Common myeloid progenitor, CD34-positive (primary cell): Measurements from ENCODE around the gene KLHL18.

ENCODE experiments used
- CTCF ChIA-PET: fragments of 350-600 bp; sonication (Branson Sonifier 250); formaldehyde crosslinking; loops from one replicate; lab custom pipeline; 2021; ENCODE audit warnings: antibody characterized with exemption; lab: Charles Lee
- POLR2A ChIA-PET: fragments of 350-600 bp; sonication (Branson Sonifier 250); formaldehyde crosslinking; loops from one replicate; lab custom pipeline; 2021; ENCODE audit warnings: antibody characterized with exemption; lab: Charles Lee
- DNase-seq, 3 donors: peaks; one replicate each; pipeline versions ENCODE4 v3.0.0 to v3.0.0-alpha.2; 2013
- H3K27ac ChIP-seq, 2 experiments: 1 replicate in 1 of 2; 2 replicates in 1 of 2; pipeline ENCODE4 v1.7.0; 2013; ENCODE audit warnings: inconsistent platforms in 2 of 2, low read length in 2 of 2, mild to moderate bottlenecking in 2 of 2, low read depth in 1 of 2, moderate library complexity in 1 of 2; ENCODE audit not compliant: severe bottlenecking in 2 of 2, insufficient read depth in 1 of 2, poor library complexity in 1 of 2
- H3K27me3 ChIP-seq, 5 experiments: replicated peaks in 2 of 5; 1 replicate in 3 of 5; 2 replicates in 2 of 5; pipeline versions ENCODE4 v1.6.1 to v1.7.0; 2013; ENCODE audit warnings: low read length in 4 of 5, mild to moderate bottlenecking in 2 of 5, moderate library complexity in 2 of 5, inconsistent platforms in 1 of 5; ENCODE audit not compliant: insufficient read depth in 5 of 5, control insufficient read depth in 4 of 5
- H3K36me3 ChIP-seq, 4 experiments: 1 replicate in 2 of 4; 2 replicates in 2 of 4; pipeline versions ENCODE4 v1.6.1 to v1.7.0; 2013; ENCODE audit warnings: low read length in 3 of 4, control low read depth in 1 of 4, mild to moderate bottlenecking in 1 of 4; ENCODE audit not compliant: control insufficient read depth in 4 of 4, insufficient read depth in 4 of 4
- H3K4me1 ChIP-seq, 4 experiments: 1 replicate in 3 of 4; 2 replicates in 1 of 4; pipeline versions ENCODE4 v1.6.1 to v1.7.1; 2013; ENCODE audit warnings: low read length in 3 of 4, mild to moderate bottlenecking in 3 of 4, control low read depth in 1 of 4, inconsistent platforms in 1 of 4, moderate library complexity in 1 of 4; ENCODE audit not compliant: control insufficient read depth in 4 of 4, insufficient read depth in 4 of 4; ENCODE audit errors: control extremely low read depth in 1 of 4
- H3K4me3 ChIP-seq, 7 experiments: 1 replicate in 4 of 7; 2 replicates in 3 of 7; pipeline versions ENCODE4 v1.5.1 to v1.7.0; 2013; ENCODE audit warnings: mild to moderate bottlenecking in 7 of 7, low read length in 6 of 7, moderate library complexity in 6 of 7, inconsistent platforms in 2 of 7, low read depth in 2 of 7, control low read depth in 1 of 7; ENCODE audit not compliant: insufficient read depth in 4 of 7, control insufficient read depth in 1 of 7; ENCODE audit errors: extremely low read depth in 1 of 7
- H3K9me3 ChIP-seq, 5 experiments: 1 replicate in 4 of 5; 2 replicates in 1 of 5; pipeline versions ENCODE4 v1.6.1 to v1.7.1; 2013; ENCODE audit warnings: low read length in 4 of 5, mild to moderate bottlenecking in 2 of 5, inconsistent platforms in 1 of 5, low read depth in 1 of 5, moderate library complexity in 1 of 5; ENCODE audit not compliant: control insufficient read depth in 4 of 5, insufficient read depth in 2 of 5; ENCODE audit errors: control extremely low read depth in 1 of 5
- WGBS: methylation state at CpG from one replicate; pipeline ENCODE4 v1.1.5; 2013; ENCODE audit not compliant: insufficient coverage; 5-methylcytosine and 5-hydroxymethylcytosine counted together

Gene KLHL18

DNA sequence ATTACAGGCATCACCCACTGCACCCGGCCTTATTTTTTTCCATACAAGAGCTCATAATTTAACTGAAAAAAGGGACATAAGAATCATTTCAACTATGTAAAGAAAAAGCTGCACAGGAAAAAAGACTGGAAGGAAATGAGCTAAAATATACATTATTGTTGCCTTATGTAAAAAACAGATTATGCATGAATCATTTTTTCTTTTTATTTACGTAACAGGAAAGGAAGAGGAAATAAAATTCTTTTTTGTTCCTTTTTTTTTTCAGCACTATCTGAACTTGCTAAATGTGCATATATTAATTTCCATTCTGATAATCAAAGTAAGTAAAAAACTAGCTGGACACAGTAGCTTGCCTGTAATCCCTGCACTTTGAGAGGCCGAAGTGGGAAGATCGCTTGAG, 12.2 kb upstream of the KLHL18 start:
- POLR2A ChIA-PET = no interaction called here
- WGBS = 100% methylated on average over 2 of the region's 4 CpGs
- Histone ChIP-seq H3K27ac (no peak overlapping the region), H3K36me3 (peaks cover 2 to 21% (median 5%) of the 10 kb centered on the region in 4 experiments), H3K4me1 (peaks cover 0 to 41% (median 19%) of the 10 kb centered on the region in 4 experiments), H3K9me3 (no peaks in the 10 kb centered on the region), H3K4me3 (no peak overlapping the region), H3K27me3 (no peaks in the 10 kb centered on the region)
- CTCF ChIA-PET = no interaction called here
- DNase-seq = no peak

DNA sequence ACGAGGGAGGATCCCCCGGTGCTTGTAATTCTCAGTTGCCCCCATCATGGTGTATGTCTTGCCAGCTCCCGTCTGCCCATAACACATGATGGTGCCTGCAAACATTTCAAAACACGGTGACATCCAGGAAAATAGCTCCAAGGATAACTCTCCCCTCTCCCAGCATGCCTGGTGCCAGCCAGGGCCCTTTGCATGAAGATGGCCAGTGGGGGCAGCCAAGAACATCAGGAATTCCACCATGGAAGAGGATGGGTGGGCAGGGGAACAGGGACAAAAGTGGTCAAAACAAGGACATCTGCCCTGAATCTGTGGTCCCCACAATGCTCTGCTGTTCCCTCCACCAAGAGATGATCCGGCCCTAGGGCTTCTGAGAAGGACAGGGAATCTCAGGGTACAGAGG, 9.2 kb upstream of the KLHL18 start:
- Histone ChIP-seq H3K27ac (no peak overlapping the region), H3K27me3 (no peaks in the 10 kb centered on the region), H3K36me3 (peaks cover 2 to 32% (median 5%) of the 10 kb centered on the region in 4 experiments), H3K4me1 (peaks cover 0 to 12% (median 2%) of the 10 kb centered on the region in 4 experiments), H3K9me3 (no peaks in the 10 kb centered on the region), H3K4me3 (no peak overlapping the region)
- CTCF ChIA-PET = interaction anchor here (1.2 to 1.5 kb wide), 2 partner anchors 10 to 57 kb away, joined by 3 read pairs; partner anchors contain the start of gene KLHL18
- POLR2A ChIA-PET = no interaction called here
- WGBS = 93% methylated on average over 5 of the region's 5 CpGs
- DNase-seq = no peak

DNA sequence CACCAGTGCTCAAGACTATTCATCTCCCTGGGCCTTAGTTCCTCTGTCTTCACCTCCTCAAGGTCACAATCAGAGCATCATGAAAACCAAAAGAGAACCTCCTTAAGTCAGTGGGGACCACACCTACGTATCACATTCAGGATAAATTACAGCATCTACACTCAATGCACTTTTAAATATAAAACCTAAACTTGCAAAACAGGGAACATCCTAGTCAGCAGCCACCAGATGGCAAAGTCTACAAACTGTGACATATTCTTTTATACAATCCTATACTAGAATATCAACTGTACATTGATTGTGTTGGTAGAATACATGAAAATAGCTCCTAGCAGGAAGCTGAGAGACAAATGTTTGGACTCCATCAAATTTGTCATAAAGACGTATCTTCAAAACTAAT, 8.1 kb upstream of the KLHL18 start:
- no CpG with 5 or more reads among the region's 2 CpGs for WGBS
- no peaks in the 10 kb centered on the region for H3K27me3 ChIP-seq
- POLR2A ChIA-PET = no interaction called here
- peaks cover 0 to 12% (median 0%) of the 10 kb centered on the region in 4 experiments for H3K4me1 ChIP-seq
- no peak for DNase-seq
- H3K4me3 ChIP-seq = no peak overlapping the region
- peaks cover 2 to 32% (median 5%) of the 10 kb centered on the region in 4 experiments for H3K36me3 ChIP-seq
- CTCF ChIA-PET = no interaction called here
- no peaks in the 10 kb centered on the region for H3K9me3 ChIP-seq
- H3K27ac ChIP-seq = no peak overlapping the region

DNA sequence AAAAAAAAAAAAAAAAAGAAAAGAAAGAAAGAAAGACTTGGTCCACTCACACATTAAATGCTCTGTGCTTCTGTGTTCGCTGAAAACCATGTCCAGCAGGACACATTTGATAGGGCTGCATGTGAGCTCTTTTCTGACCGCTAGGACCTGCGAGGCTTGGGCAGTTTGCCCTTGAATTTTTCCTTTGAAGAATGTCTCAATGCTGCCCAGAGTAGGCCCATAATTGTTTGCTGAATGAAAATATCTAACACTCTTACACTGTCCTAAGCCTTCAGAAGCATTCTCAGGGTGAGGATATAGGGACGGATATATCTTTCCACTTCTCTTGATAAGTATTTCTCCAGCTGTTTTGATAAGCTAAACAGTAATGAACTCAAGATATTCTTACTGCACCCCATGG, 6.2 kb upstream of the KLHL18 start:
- DNase-seq = no peak
- Histone ChIP-seq H3K9me3 (no peaks in the 10 kb centered on the region), H3K27me3 (no peaks in the 10 kb centered on the region), H3K4me3 (no peak overlapping the region), H3K36me3 (peaks cover 0 to 30% (median 3%) of the 10 kb centered on the region in 4 experiments), H3K27ac (no peak overlapping the region), H3K4me1 (peaks cover 0 to 22% (median 7%) of the 10 kb centered on the region in 4 experiments)
- CTCF ChIA-PET = interaction anchor here (1.2 to 1.3 kb wide), 2 partner anchors 18 to 56 kb away, joined by 3 read pairs; no protein-coding TSS in a partner anchor
- POLR2A ChIA-PET = interaction anchor here (1.2 kb wide), 1 partner anchor 48 kb away, joined by 4 read pairs; no protein-coding TSS in a partner anchor
- 98% methylated on average over 3 of the region's 4 CpGs for WGBS

DNA sequence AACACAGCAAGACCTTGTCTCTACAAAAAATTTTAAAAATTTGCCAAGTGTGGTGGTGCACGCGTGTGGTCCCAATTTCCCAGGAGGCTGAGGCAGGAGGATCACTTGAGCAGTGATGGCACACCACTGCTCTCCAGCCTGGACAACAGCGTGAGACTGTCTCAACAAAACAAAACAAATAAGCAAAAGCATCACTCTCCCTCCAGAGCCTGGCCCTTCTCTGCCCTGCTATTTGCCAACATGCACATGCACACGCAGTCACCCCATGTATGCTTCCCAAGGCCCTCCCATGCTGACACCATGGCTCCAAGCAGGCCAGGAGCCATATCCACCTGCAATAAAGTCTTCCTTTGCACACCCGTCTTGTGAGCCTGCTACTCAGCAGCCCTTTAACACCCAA, 2.2 kb upstream of the KLHL18 start:
- no peak overlapping the region for H3K27ac ChIP-seq
- H3K36me3 ChIP-seq = peaks cover 0 to 11% (median 0%) of the 10 kb centered on the region in 4 experiments
- H3K4me3 ChIP-seq = no peak overlapping the region
- H3K27me3 ChIP-seq = no peaks in the 10 kb centered on the region
- ChIA-PET POLR2A (no interaction called here), CTCF (interaction anchor here (0.6 to 2.8 kb wide), 8 partner anchors 11 to 175 kb away, joined by 3 to 11 read pairs (median 3); no protein-coding TSS in a partner anchor)
- peaks cover 2 to 37% (median 29%) of the 10 kb centered on the region in 4 experiments for H3K4me1 ChIP-seq
- H3K9me3 ChIP-seq = no peaks in the 10 kb centered on the region
- no peak for DNase-seq
- WGBS = 95% methylated on average over 5 of the region's 5 CpGs

DNA sequence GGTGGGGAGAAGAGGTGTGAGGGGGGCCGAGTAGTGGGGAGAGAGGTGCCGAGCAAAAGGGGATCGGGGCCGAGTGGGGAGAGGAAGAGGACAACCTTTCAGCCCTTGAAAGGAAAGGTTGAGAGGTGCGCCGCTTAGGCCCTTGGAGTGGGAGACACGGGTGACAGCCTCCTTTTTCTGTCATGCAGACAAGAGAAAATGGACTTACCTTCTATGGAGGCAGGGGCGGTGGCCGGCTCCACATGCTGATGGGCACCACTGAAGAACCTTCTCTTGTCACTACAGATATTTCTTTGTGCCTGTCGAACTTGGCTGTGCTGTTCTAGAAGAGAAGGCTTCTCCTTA, 421 bp downstream of the KLHL18 start:
- ChIA-PET POLR2A (no interaction called here), CTCF (interaction anchor here (1.1 to 1.2 kb wide), 2 partner anchors 10 to 118 kb away, joined by 3 read pairs; no protein-coding TSS in a partner anchor)
- Histone ChIP-seq H3K27me3 (no peaks in the 10 kb centered on the region), H3K4me1 (peaks cover 2 to 44% (median 29%) of the 10 kb centered on the region in 4 experiments), H3K4me3 (peak overlapping the region; percentile 73 to 96 (median 88)), H3K27ac (peak overlapping the region; percentile 96 to 99), H3K9me3 (no peaks in the 10 kb centered on the region), H3K36me3 (peaks cover 2 to 10% (median 5%) of the 10 kb centered on the region in 4 experiments)
- no peak for DNase-seq
- 0% methylated on average over 8 of the region's 10 CpGs for WGBS

DNA sequence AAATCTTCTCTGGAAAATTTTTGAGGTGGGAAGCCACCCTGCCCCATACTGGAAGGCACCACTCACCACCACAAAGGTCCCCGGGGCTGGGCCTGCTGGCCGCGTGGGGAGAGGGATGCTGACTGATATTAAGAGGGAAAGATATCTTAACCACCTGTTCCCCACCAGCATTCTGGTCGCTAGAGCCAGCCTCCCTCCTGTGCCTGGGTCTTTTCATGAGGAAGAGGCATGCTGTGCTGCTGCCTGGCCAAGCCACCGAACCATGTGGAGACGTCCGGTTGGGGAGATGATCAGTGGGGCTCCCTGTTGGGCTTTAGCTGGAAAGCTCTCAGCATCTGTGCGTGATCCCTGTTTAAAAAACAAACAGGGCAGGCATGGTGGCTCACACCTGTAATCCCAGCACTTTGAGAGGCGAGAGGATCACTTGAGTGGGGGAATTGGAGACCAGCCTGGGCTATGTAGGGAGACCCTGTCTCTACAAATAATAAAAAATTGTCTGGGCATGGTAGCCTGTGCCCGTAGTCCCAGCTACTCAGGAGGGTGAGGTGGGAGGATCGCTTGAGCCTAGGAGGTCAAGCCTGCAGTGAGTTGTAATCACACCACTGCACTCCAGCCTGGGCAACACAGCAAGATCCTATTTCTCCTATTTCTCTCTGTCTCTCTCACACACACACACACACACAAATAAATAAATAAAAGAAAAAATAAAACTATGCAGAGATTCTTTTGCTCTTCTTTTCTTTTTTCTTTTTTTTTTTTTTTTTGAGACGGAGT, 1.0 kb downstream of the KLHL18 start:
- peak in 2 of 3 donors; percentile 10 to 15 for DNase-seq
- ChIA-PET POLR2A (no interaction called here), CTCF (interaction anchor here (1.0 to 1.2 kb wide), 3 partner anchors 11 to 119 kb away, joined by 3 read pairs; no protein-coding TSS in a partner anchor)
- no peaks in the 10 kb centered on the region for H3K9me3 ChIP-seq
- WGBS = 46% methylated on average over 6 of the region's 12 CpGs
- H3K27me3 ChIP-seq = no peaks in the 10 kb centered on the region
- peaks cover 2 to 15% (median 8%) of the 10 kb centered on the region in 4 experiments for H3K36me3 ChIP-seq
- H3K27ac ChIP-seq = peak overlapping the region; percentile 96 to 99
- peaks cover 2 to 44% (median 29%) of the 10 kb centered on the region in 4 experiments for H3K4me1 ChIP-seq
- peak overlapping the region; percentile 11 to 96 (median 88) for H3K4me3 ChIP-seq
